Natural killer cell (primary cell): Measurements from ENCODE around the gene VCL. TPM values are rescaled to one million over a fixed set of nuclear protein-coding genes. Genes with fewer than 3 reads are reported as not detected.

Experiments
- ATAC-seq, 3 donors: fragments of 150-1000 bp in 2 of 3; fragments of 200-7000 bp in 1 of 3; cut with Tn5 transposase; 1 replicate in 1 of 3; 2 replicates in 2 of 3; pipeline ENCODE4 v1.10.0; 2021; ENCODE audit warnings: mild to moderate bottlenecking in 2 of 3, moderate library complexity in 2 of 3
- DNase-seq, 2 donors: peaks; one replicate each; pipeline versions ENCODE4 v3.0.0 to v3.0.0-alpha.2; 2013 to 2021; ENCODE audit warnings: mixed read lengths in 1 of 2
- H3K27ac ChIP-seq: one replicate; pipeline ENCODE4 v1.5.1; 2013; ENCODE audit warnings: mild to moderate bottlenecking, low read length
- H3K27me3 ChIP-seq: one replicate; pipeline ENCODE4 v1.6.1; 2013; ENCODE audit warnings: low read length; ENCODE audit not compliant: control insufficient read depth, insufficient read depth
- H3K36me3 ChIP-seq: one replicate; pipeline ENCODE4 v1.6.1; 2013; ENCODE audit warnings: low read length; ENCODE audit not compliant: control insufficient read depth, insufficient read depth
- H3K4me1 ChIP-seq: one replicate; pipeline ENCODE4 v1.6.1; 2013; ENCODE audit warnings: low read length; ENCODE audit not compliant: control insufficient read depth, insufficient read depth
- H3K4me3 ChIP-seq: one replicate; pipeline ENCODE4 v1.5.1; 2013; ENCODE audit warnings: low read length
- H3K9me3 ChIP-seq: one replicate; pipeline ENCODE4 v1.6.1; 2013; ENCODE audit warnings: low read length; ENCODE audit not compliant: control insufficient read depth, insufficient read depth
- H3K27ac Mint-ChIP-seq, 2 donors: one replicate each; pipeline ENCODE4 v1.8.0; 2022; ENCODE audit warnings: mild to moderate bottlenecking in 2 of 2, mixed read lengths in 2 of 2, moderate library complexity in 1 of 2
- H3K27me3 Mint-ChIP-seq, 2 donors: one replicate each; pipeline ENCODE4 v1.8.0; 2022; ENCODE audit warnings: low read depth in 2 of 2, mixed read lengths in 2 of 2
- H3K36me3 Mint-ChIP-seq: one replicate; pipeline ENCODE4 v1.8.0; 2022; ENCODE audit warnings: mixed read lengths
- H3K4me1 Mint-ChIP-seq, 2 donors: one replicate each; pipeline ENCODE4 v1.8.0; 2022; ENCODE audit warnings: mixed read lengths in 2 of 2
- H3K4me3 Mint-ChIP-seq: one replicate; pipeline ENCODE4 v1.8.0; 2022; ENCODE audit warnings: mild to moderate bottlenecking, moderate library complexity, mixed read lengths
- H3K9me3 Mint-ChIP-seq, 2 donors: one replicate each; pipeline ENCODE4 v1.8.0; 2022; ENCODE audit warnings: mixed read lengths in 2 of 2
- WGBS: methylation state at CpG from one replicate; pipeline ENCODE4 v1.1.7; 2013; ENCODE audit warnings: missing lambda C conversion rate; ENCODE audit not compliant: insufficient coverage; 5-methylcytosine and 5-hydroxymethylcytosine counted together
- intact Hi-C: fragments of 100-400 bp; cut with micrococcal nuclease; formaldehyde crosslinking; loops from one replicate; pipeline ENCODE4 v1.14.2; 2022
- total RNA-seq, 4 donors: library from RNA; stranded (reverse); fragments of 120-200 nt in 1 of 4; gene quantifications; one replicate each; pipeline versions ENCODE4 v1.2.3 to v1.2.4, GENCODE V29; 2013 to 2022
- TF ChIP-seq, protein P1 (sequence below): fragments of 200-600 bp; IDR thresholded peaks from one replicate; pipeline ENCODE4 v1.8.0; 2022; ENCODE audit warnings: antibody characterized with exemption

Gene VCL
- total RNA-seq, 3 donors from 2014 or later (not counting 1 experiment from before 2014, with no cell fraction given), result 121 to 145 (median 122) TPM

DNA sequence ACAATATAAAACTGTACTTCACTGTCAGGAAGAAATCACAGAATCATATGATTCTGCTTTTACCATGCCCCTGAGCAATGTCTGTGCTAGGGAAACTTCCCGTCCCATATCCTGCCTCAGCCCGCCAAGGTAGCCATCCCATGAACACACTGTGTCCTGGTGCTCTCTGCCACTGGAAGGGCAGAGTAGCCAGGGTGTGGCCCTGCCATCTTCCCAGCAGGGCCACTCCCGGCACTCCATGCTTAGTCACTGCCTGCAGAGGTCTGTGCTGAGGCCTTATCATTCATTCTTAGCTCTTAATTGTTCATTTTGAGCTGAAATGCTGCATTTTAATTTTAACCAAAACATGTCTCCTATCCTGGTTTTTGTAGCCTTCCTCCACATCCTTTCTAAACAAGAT lies 120.9 kb downstream of the VCL start:
- intact Hi-C loops, result no loop called here
- H3K9me3 ChIP-seq, result no peaks in the 10 kb centered on the region
- no peak overlapping the region for H3K27ac ChIP-seq
- Mint-ChIP-seq H3K4me3 (no peak overlapping the region), H3K4me1 (peaks cover 12 to 13% of the 10 kb centered on the region in 2 donors), H3K27me3 (no peaks in the 10 kb centered on the region), H3K9me3 (no peaks in the 10 kb centered on the region), H3K36me3 (peaks cover 23% of the 10 kb centered on the region), H3K27ac (peak overlapping the region; percentile 72 to 88)
- no peaks in the 10 kb centered on the region for H3K4me1 ChIP-seq
- WGBS, result 98% methylated on average over 3 of the region's 3 CpGs
- TF ChIP-seq, protein P1, sequence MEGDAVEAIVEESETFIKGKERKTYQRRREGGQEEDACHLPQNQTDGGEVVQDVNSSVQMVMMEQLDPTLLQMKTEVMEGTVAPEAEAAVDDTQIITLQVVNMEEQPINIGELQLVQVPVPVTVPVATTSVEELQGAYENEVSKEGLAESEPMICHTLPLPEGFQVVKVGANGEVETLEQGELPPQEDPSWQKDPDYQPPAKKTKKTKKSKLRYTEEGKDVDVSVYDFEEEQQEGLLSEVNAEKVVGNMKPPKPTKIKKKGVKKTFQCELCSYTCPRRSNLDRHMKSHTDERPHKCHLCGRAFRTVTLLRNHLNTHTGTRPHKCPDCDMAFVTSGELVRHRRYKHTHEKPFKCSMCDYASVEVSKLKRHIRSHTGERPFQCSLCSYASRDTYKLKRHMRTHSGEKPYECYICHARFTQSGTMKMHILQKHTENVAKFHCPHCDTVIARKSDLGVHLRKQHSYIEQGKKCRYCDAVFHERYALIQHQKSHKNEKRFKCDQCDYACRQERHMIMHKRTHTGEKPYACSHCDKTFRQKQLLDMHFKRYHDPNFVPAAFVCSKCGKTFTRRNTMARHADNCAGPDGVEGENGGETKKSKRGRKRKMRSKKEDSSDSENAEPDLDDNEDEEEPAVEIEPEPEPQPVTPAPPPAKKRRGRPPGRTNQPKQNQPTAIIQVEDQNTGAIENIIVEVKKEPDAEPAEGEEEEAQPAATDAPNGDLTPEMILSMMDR, result no peak
- no peak overlapping the region for H3K4me3 ChIP-seq
- no peaks in the 10 kb centered on the region for H3K27me3 ChIP-seq
- no peak for ATAC-seq
- no peak for DNase-seq
- peaks cover 89% of the 10 kb centered on the region for H3K36me3 ChIP-seq

DNA sequence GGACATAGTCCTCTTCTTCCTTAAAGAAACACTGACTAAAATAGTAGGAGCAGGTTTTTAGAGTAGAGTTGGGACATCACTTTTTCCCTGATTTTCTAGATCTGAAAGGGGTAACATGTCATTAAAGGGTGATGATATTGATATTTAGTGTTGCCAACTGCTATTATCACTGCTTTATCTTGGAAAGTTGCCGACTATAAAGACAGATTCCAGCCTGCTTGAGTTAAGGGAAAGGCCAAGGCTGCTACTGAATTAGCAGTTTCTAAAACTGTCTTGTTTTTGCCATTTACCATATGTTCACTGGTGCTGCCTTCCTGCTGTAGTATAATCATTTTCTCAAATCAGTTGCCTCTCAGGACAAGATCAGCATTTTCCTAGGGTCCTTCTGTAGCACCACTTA lies 123.0 kb downstream of the VCL start:
- H3K27me3 ChIP-seq, result no peaks in the 10 kb centered on the region
- no peak overlapping the region for H3K4me3 ChIP-seq
- H3K27me3 Mint-ChIP-seq, result no peaks in the 10 kb centered on the region
- peak overlapping the region; percentile 74 to 76 for H3K27ac Mint-ChIP-seq
- ATAC-seq (no peak), DNase-seq (no peak)
- H3K36me3 ChIP-seq, result peaks cover 87% of the 10 kb centered on the region
- H3K9me3 ChIP-seq, result no peaks in the 10 kb centered on the region
- TF ChIP-seq, protein P1, result no peak
- no peak overlapping the region for H3K4me3 Mint-ChIP-seq
- H3K4me1 ChIP-seq, result no peaks in the 10 kb centered on the region
- peaks cover 27% of the 10 kb centered on the region for H3K36me3 Mint-ChIP-seq
- intact Hi-C loops, result no loop called here
- WGBS, result 95% methylated on average over 1 of the region's 1 CpG
- no peak overlapping the region for H3K27ac ChIP-seq
- no peaks in the 10 kb centered on the region for H3K9me3 Mint-ChIP-seq
- peaks cover 8 to 10% of the 10 kb centered on the region in 2 donors for H3K4me1 Mint-ChIP-seq

DNA sequence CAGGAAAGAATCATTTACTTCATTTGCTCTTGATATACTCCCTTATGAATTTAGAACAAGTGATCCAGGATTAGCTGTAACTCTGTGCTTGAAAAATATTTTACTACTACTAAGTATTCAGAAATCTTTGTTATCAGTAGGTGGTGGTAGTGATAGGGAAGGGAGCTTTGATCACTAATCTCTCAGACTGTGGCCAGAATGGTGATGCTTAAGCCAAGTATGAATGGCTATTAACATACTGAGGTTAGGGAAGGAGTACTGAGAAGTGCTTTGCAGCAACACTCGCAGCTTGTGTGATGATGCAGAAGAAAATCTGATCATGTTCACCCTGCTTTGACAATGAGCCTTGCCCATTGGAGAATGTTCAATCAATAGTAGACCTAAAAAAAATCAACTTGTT lies 123.5 kb downstream of the VCL start:
- no peaks in the 10 kb centered on the region for H3K27me3 Mint-ChIP-seq
- TF ChIP-seq, protein P1, result no peak
- H3K4me3 ChIP-seq, result no peak overlapping the region
- intact Hi-C loops, result no loop called here
- DNase-seq, result no peak
- no peak overlapping the region for H3K4me3 Mint-ChIP-seq
- peak overlapping the region; percentile 74 to 76 for H3K27ac Mint-ChIP-seq
- no peak overlapping the region for H3K27ac ChIP-seq
- H3K9me3 ChIP-seq, result no peaks in the 10 kb centered on the region
- no peak for ATAC-seq
- H3K4me1 ChIP-seq, result no peaks in the 10 kb centered on the region
- H3K36me3 Mint-ChIP-seq, result peaks cover 27% of the 10 kb centered on the region
- H3K27me3 ChIP-seq, result no peaks in the 10 kb centered on the region
- H3K4me1 Mint-ChIP-seq, result peaks cover 7 to 8% of the 10 kb centered on the region in 2 donors
- 97% methylated on average over 1 of the region's 1 CpG for WGBS
- peaks cover 87% of the 10 kb centered on the region for H3K36me3 ChIP-seq
- H3K9me3 Mint-ChIP-seq, result no peaks in the 10 kb centered on the region

DNA sequence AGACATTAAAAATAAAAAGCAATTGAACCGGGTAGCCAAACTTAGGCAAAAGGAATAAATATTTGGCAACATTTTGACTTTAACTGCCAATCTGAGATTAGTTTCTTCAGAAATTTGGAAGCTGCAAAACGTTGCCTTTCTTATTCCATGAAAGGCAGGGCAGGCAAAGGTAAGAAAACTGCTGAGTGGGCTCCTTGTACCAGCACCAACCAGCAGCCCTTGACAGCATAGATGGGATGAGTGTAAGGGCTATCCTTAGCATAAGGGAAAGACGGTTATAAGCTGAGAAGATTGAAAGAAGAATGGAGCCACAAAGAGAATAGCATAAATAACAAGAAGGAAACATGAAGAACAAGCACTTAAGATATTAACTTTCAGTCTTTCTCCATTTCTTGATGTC lies 124.1 kb downstream of the VCL start:
- Histone ChIP-seq H3K27ac (no peak overlapping the region), H3K4me1 (no peaks in the 10 kb centered on the region), H3K36me3 (peaks cover 86% of the 10 kb centered on the region), H3K4me3 (no peak overlapping the region), H3K27me3 (no peaks in the 10 kb centered on the region), H3K9me3 (no peaks in the 10 kb centered on the region)
- no peaks in the 10 kb centered on the region for H3K9me3 Mint-ChIP-seq
- H3K36me3 Mint-ChIP-seq, result peaks cover 27% of the 10 kb centered on the region
- DNase-seq (no peak), ATAC-seq (no peak)
- TF ChIP-seq, protein P1, result no peak
- intact Hi-C loops, result no loop called here
- peak overlapping the region; percentile 74 to 76 for H3K27ac Mint-ChIP-seq
- H3K4me3 Mint-ChIP-seq, result no peak overlapping the region
- H3K4me1 Mint-ChIP-seq, result peaks cover 7 to 8% of the 10 kb centered on the region in 2 donors
- WGBS, result 64% methylated on average over 3 of the region's 3 CpGs
- no peaks in the 10 kb centered on the region for H3K27me3 Mint-ChIP-seq
